Adrenal gland (tissue), 5 donors: Measurements from ENCODE around the gene SLC25A45.

ENCODE experiments used
- POLR2A ChIP-seq, 2 donors: fragments of 450-650 bp; IDR thresholded peaks; one replicate each; pipeline ENCODE4 v1.6.1; 2017; ENCODE audit warnings: antibody characterized with exemption in 2 of 2, mild to moderate bottlenecking in 2 of 2, moderate library complexity in 1 of 2
- TF ChIP-seq, protein P1 (sequence below), 6 experiments: fragments of 450-650 bp in 4 of 6; fragments of 200-600 bp in 2 of 6; sonication (generic) in 1 of 6; IDR thresholded peaks; 1 replicate in 5 of 6; 2 replicates in 1 of 6; pipeline versions ENCODE4 v1.5.1 to v1.8.0; 2016 to 2021; ENCODE audit warnings: antibody characterized with exemption in 6 of 6, mild to moderate bottlenecking in 2 of 6, moderate library complexity in 1 of 6
- donor health status: DM: no; HTN: no; CAD: no.

DNA sequence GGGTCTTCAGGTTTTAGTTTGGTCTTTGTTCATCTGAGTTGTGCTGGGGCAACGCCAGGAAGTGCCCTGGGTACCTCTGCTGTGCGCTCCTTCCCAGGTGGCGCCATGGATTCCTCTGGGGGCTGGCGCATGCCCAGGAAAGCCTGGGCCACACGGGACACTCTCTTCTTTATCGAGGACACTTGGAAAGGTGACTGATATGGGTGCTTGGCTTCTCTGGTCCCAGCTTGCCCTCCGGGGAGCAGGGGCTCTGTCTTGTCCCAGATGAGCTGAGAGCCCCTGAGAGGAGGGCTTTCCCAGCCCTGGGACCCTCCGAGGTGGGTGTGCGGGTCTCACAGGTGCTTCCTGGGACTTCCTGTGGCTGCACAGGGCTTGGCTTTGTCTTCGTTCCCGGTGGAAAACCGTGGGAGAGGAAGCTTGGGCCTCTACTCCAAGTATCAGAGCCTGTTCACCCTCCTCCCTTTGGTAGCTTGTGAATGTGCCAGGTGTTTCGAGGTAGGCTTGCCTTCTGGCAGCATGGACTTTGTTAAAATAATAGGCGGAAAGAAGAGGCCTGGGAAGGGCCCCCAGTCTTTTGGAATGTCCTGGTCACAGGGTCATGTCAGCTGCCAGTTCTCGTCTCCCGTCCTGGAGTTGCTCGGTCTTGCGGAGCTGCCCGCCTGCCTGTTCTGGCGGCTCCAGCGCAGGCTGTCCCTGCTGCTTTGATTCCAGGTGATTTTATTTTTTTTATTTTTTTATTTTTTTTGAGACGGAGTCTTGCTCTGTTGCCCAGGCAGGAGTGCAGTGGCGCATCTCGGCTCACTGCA lies 30.0 kb upstream of the SLC25A45 start:
- TF ChIP-seq, protein P1, sequence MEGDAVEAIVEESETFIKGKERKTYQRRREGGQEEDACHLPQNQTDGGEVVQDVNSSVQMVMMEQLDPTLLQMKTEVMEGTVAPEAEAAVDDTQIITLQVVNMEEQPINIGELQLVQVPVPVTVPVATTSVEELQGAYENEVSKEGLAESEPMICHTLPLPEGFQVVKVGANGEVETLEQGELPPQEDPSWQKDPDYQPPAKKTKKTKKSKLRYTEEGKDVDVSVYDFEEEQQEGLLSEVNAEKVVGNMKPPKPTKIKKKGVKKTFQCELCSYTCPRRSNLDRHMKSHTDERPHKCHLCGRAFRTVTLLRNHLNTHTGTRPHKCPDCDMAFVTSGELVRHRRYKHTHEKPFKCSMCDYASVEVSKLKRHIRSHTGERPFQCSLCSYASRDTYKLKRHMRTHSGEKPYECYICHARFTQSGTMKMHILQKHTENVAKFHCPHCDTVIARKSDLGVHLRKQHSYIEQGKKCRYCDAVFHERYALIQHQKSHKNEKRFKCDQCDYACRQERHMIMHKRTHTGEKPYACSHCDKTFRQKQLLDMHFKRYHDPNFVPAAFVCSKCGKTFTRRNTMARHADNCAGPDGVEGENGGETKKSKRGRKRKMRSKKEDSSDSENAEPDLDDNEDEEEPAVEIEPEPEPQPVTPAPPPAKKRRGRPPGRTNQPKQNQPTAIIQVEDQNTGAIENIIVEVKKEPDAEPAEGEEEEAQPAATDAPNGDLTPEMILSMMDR (IDR thresholded peaks at IDR 0.05) = no peak
- no peak for TF ChIP-seq POLR2A (IDR thresholded peaks at IDR 0.05)
